Caco-2 (cell line): ENCODE data around the gene CPSF3. TPM values are rescaled to one million over a fixed set of nuclear protein-coding genes. Genes with fewer than 3 reads are reported as not detected.

Experiments used
- BruUV-seq: library from RNA; stranded (reverse); fragments of 400-500 nt; replicated peaks from 2 replicates; lab custom pipeline; 2021; lab: Mats Ljungman, UMichigan
- CTCF ChIA-PET: fragments of 300-600 bp; sonication (Branson Sonifier 250); formaldehyde crosslinking; loops from one replicate; lab custom pipeline; 2022; ENCODE audit warnings: antibody characterized with exemption; lab: Charles Lee
- POLR2A ChIA-PET: fragments of 300-600 bp; sonication (Branson Sonifier 250); formaldehyde crosslinking; loops from one replicate; lab custom pipeline; 2022; ENCODE audit warnings: antibody characterized with exemption; lab: Charles Lee
- DNase-seq, 2 experiments: peaks; one replicate each; pipeline versions ENCODE4 v3.0.0 to v3.0.0-alpha.2; 2020 to 2022
- H3K27me3 ChIP-seq: replicated peaks from 2 replicates; pipeline ENCODE4 v1.6.0; 2011; ENCODE audit warnings: low read length; ENCODE audit not compliant: control insufficient read depth, insufficient read depth
- H3K36me3 ChIP-seq: 2 replicates; pipeline ENCODE4 v1.5.1; 2011; ENCODE audit warnings: low read length; ENCODE audit not compliant: control insufficient read depth, insufficient read depth
- H3K4me1 ChIP-seq: fragments of 250-450 bp; sonication (Bioruptor Pico); 2 replicates; pipeline ENCODE4 v1.5.1; 2020; ENCODE audit warnings: mild to moderate bottlenecking
- H3K4me3 ChIP-seq: 2 replicates; pipeline ENCODE4 v1.5.1; 2011; ENCODE audit warnings: low read depth, mild to moderate bottlenecking, control low read depth, low read length
- H3K9me3 ChIP-seq: fragments of 250-450 bp; sonication (Bioruptor Pico); 2 replicates; pipeline ENCODE4 v1.5.1; 2020; ENCODE audit warnings: mild to moderate bottlenecking, moderate library complexity
- H3K27ac Mint-ChIP-seq: one replicate; pipeline ENCODE4 v1.8.0; 2022; ENCODE audit warnings: mixed read lengths; ENCODE audit not compliant: unreplicated experiment
- H3K27me3 Mint-ChIP-seq: one replicate; pipeline ENCODE4 v1.8.0; 2022; ENCODE audit warnings: mixed read lengths; ENCODE audit not compliant: insufficient read depth, unreplicated experiment
- H3K36me3 Mint-ChIP-seq: one replicate; pipeline ENCODE4 v1.8.0; 2022; ENCODE audit warnings: mild to moderate bottlenecking, mixed read lengths; ENCODE audit not compliant: insufficient read depth, unreplicated experiment
- H3K4me1 Mint-ChIP-seq: one replicate; pipeline ENCODE4 v1.8.0; 2022; ENCODE audit warnings: low read depth, mixed read lengths; ENCODE audit not compliant: unreplicated experiment
- H3K4me3 Mint-ChIP-seq: one replicate; pipeline ENCODE4 v1.8.0; 2022; ENCODE audit warnings: mild to moderate bottlenecking, moderate library complexity, mixed read lengths; ENCODE audit not compliant: unreplicated experiment
- H3K9me3 Mint-ChIP-seq: one replicate; pipeline ENCODE4 v1.8.0; 2022; ENCODE audit warnings: mixed read lengths; ENCODE audit not compliant: unreplicated experiment
- intact Hi-C: fragments of 100-400 bp; cut with micrococcal nuclease; formaldehyde crosslinking; loops from one replicate; pipeline ENCODE4 v1.10.0; 2022; ENCODE audit not compliant: unreplicated experiment
- total RNA-seq: library from RNA; stranded (reverse); gene quantifications from 2 replicates; pipeline ENCODE4 v1.2.3, GENCODE V29; 2022
- TF ChIP-seq, protein P1 (sequence below), 2 experiments: fragments of 200-600 bp in 1 of 2; IDR thresholded peaks; 1 replicate in 1 of 2; 2 replicates in 1 of 2; pipeline versions ENCODE4 v1.5.1 to v1.8.0; 2011 to 2022; ENCODE audit warnings: antibody characterized with exemption in 1 of 2, control low read depth in 1 of 2, inconsistent platforms in 1 of 2, low read depth in 1 of 2, low read length in 1 of 2, mild to moderate bottlenecking in 1 of 2, moderate library complexity in 1 of 2; ENCODE audit not compliant: insufficient read depth in 1 of 2, severe bottlenecking in 1 of 2, unreplicated experiment in 1 of 2

Gene CPSF3
- total RNA-seq, 1 experiment from 2014 or later: 95.0 TPM

DNA sequence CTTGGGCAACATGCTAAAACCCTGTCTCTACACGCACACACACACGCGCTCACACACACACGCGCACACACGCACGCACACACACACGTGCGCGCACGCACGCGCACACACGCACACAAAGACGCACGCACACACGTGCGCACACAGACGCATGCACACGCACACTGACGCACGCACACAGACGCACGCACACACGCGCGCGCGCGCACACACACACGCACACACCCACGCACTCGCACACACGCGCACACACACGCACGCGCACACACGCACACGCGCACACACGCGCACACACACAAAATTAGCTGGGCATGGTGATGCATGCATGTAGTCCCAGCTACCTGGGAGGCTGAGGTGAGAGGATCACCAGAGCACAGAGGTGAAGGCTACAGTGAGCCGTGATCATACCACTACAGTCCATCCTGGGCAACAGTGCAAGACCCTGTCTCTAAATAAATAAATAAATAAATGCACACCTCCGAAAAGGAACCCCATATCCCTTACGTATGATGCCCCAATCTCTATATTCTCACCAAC is 42.8 kb downstream of the CPSF3 start:
- Histone ChIP-seq H3K36me3 (no peaks in the 10 kb centered on the region; the same call in 1 of the 2 replicates), H3K4me3 (no peak overlapping the region), H3K4me1 (no peaks in the 10 kb centered on the region), H3K27me3 (no peaks in the 10 kb centered on the region), H3K9me3 (no peaks in the 10 kb centered on the region)
- BruUV-seq: no TSS peak
- Mint-ChIP-seq H3K36me3 (peaks cover 43% of the 10 kb centered on the region), H3K4me1 (no peaks in the 10 kb centered on the region), H3K4me3 (no peak overlapping the region), H3K27me3 (no peaks in the 10 kb centered on the region), H3K9me3 (no peaks in the 10 kb centered on the region), H3K27ac (no peak overlapping the region)
- DNase-seq: no peak
- POLR2A ChIA-PET: no interaction called here
- intact Hi-C loops: no loop called here
- CTCF ChIA-PET: no interaction called here
- TF ChIP-seq, protein P1, sequence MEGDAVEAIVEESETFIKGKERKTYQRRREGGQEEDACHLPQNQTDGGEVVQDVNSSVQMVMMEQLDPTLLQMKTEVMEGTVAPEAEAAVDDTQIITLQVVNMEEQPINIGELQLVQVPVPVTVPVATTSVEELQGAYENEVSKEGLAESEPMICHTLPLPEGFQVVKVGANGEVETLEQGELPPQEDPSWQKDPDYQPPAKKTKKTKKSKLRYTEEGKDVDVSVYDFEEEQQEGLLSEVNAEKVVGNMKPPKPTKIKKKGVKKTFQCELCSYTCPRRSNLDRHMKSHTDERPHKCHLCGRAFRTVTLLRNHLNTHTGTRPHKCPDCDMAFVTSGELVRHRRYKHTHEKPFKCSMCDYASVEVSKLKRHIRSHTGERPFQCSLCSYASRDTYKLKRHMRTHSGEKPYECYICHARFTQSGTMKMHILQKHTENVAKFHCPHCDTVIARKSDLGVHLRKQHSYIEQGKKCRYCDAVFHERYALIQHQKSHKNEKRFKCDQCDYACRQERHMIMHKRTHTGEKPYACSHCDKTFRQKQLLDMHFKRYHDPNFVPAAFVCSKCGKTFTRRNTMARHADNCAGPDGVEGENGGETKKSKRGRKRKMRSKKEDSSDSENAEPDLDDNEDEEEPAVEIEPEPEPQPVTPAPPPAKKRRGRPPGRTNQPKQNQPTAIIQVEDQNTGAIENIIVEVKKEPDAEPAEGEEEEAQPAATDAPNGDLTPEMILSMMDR (IDR thresholded peaks at IDR 0.05; ENCODE audit: insufficient read depth in 1 of 2, low read depth in 1 of 2, low read length in 1 of 2, severe bottlenecking in 1 of 2, unreplicated experiment in 1 of 2): no peak

DNA sequence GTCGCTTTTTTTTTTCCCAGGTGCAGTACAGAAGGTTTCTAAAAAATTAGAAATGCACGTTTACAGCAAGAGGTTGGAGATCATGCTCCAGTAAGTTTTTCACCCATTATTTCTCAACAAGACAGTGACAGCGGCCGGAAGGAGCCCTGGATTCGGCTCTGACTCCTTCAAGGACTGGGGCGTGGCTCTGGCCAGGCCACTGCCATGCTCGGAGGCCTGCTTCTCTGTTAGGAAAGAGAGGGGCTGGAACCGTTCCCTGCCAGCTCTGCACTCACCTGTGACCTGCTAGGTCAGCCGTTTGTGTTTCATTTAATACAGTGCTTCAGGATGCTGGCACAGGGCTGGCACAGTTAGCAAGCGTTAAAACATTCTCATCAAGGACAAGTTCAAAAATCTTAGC is 44.2 kb downstream of the CPSF3 start:
- H3K4me3 Mint-ChIP-seq: no peak overlapping the region
- Histone ChIP-seq H3K27me3 (no peaks in the 10 kb centered on the region), H3K9me3 (no peaks in the 10 kb centered on the region), H3K36me3 (peaks cover 2% of the 10 kb centered on the region), H3K4me1 (no peaks in the 10 kb centered on the region), H3K4me3 (no peak overlapping the region)
- H3K27ac Mint-ChIP-seq: no peak overlapping the region
- intact Hi-C loops: no loop called here
- no TSS peak for BruUV-seq
- peaks cover 51% of the 10 kb centered on the region for H3K36me3 Mint-ChIP-seq
- no peaks in the 10 kb centered on the region for H3K27me3 Mint-ChIP-seq
- no peaks in the 10 kb centered on the region for H3K9me3 Mint-ChIP-seq
- ChIA-PET CTCF (no interaction called here), POLR2A (no interaction called here)
- no peak for DNase-seq
- TF ChIP-seq, protein P1 (IDR thresholded peaks at IDR 0.05; ENCODE audit: insufficient read depth in 1 of 2, low read depth in 1 of 2, low read length in 1 of 2, severe bottlenecking in 1 of 2, unreplicated experiment in 1 of 2): no peak
- H3K4me1 Mint-ChIP-seq: no peaks in the 10 kb centered on the region

GRCh38 chr2:9471206-9471605 is 47.8 kb downstream of the CPSF3 start:
- TF ChIP-seq, protein P1 (IDR thresholded peaks at IDR 0.05; ENCODE audit: insufficient read depth in 1 of 2, low read depth in 1 of 2, low read length in 1 of 2, severe bottlenecking in 1 of 2, unreplicated experiment in 1 of 2): no peak
- Mint-ChIP-seq H3K4me1 (no peaks in the 10 kb centered on the region), H3K4me3 (no peak overlapping the region), H3K9me3 (no peaks in the 10 kb centered on the region), H3K27me3 (no peaks in the 10 kb centered on the region), H3K27ac (no peak overlapping the region), H3K36me3 (peaks cover 58% of the 10 kb centered on the region)
- POLR2A ChIA-PET: no interaction called here
- H3K4me3 ChIP-seq: no peak overlapping the region
- CTCF ChIA-PET: no interaction called here
- H3K4me1 ChIP-seq: no peaks in the 10 kb centered on the region
- BruUV-seq: no TSS peak
- DNase-seq: no peak
- no peaks in the 10 kb centered on the region for H3K9me3 ChIP-seq
- H3K27me3 ChIP-seq: no peaks in the 10 kb centered on the region
- intact Hi-C loops: no loop called here
- H3K36me3 ChIP-seq: peaks cover 2% of the 10 kb centered on the region
